ENCODE results near the gene TLR5.

DNA sequence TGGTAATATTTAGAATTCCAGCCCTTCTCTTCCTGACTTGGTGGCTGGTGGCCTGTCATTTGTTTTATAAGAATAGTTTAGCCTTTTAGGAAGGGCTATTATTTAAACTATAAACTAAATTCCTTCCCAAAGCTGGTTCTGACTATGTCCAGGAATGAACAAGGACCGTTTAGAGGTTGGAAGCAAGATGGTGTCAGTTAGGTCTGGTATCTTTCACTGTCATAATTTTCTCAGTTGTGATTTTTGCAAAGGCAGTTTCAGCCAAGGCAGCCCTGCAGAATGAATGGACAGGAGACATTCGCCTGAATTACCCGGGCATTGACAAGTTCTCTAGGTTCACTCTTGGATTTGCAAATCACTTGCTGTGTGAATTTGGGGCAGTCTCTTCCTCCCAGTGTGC lies 67.2 kb downstream of the TLR5 start:
- TF ChIP-seq, protein P1, sequence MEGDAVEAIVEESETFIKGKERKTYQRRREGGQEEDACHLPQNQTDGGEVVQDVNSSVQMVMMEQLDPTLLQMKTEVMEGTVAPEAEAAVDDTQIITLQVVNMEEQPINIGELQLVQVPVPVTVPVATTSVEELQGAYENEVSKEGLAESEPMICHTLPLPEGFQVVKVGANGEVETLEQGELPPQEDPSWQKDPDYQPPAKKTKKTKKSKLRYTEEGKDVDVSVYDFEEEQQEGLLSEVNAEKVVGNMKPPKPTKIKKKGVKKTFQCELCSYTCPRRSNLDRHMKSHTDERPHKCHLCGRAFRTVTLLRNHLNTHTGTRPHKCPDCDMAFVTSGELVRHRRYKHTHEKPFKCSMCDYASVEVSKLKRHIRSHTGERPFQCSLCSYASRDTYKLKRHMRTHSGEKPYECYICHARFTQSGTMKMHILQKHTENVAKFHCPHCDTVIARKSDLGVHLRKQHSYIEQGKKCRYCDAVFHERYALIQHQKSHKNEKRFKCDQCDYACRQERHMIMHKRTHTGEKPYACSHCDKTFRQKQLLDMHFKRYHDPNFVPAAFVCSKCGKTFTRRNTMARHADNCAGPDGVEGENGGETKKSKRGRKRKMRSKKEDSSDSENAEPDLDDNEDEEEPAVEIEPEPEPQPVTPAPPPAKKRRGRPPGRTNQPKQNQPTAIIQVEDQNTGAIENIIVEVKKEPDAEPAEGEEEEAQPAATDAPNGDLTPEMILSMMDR (IDR thresholded peaks at IDR 0.05), result no peak
- no peak for TF ChIP-seq EP300 (IDR thresholded peaks at IDR 0.05)
- no peak for TF ChIP-seq POLR2A (IDR thresholded peaks at IDR 0.05; ENCODE audit: low read depth)
- no peak for TF ChIP-seq POLR2AphosphoS5 (IDR thresholded peaks at IDR 0.05)
